Nephron progenitor cell (in vitro differentiated cells): ENCODE results near the gene TBC1D22A.
A peak's percentile ranks its signal among the peaks of the same experiment; 100 is the strongest.

Experiments used
- DNase-seq: peaks from one replicate; pipeline ENCODE4 v3.0.0; 2021
- H3K27ac Mint-ChIP-seq: 2 replicates; pipeline ENCODE4 v1.8.0; 2021; ENCODE audit warnings: mild to moderate bottlenecking, moderate library complexity, mixed read lengths
- H3K27me3 Mint-ChIP-seq: 2 replicates; pipeline ENCODE4 v1.8.0; 2021; ENCODE audit warnings: mild to moderate bottlenecking, low read depth, mixed read lengths; ENCODE audit not compliant: poor library complexity
- H3K36me3 Mint-ChIP-seq: 2 replicates; pipeline ENCODE4 v1.8.0; 2021; ENCODE audit warnings: low read depth, mixed read lengths
- H3K4me1 Mint-ChIP-seq: 2 replicates; pipeline ENCODE4 v1.8.0; 2021; ENCODE audit warnings: mixed read lengths
- H3K4me3 Mint-ChIP-seq: 2 replicates; pipeline ENCODE4 v1.8.0; 2021; ENCODE audit warnings: mild to moderate bottlenecking, moderate library complexity, mixed read lengths
- H3K9me3 Mint-ChIP-seq: 2 replicates; pipeline ENCODE4 v1.8.0; 2021; ENCODE audit warnings: mild to moderate bottlenecking, moderate library complexity, mixed read lengths
- CTCF ChIP-seq: fragments of 200-600 bp; sonication (generic); IDR thresholded peaks from 2 replicates; pipeline ENCODE4 v1.5.0; 2021; ENCODE audit warnings: antibody characterized with exemption

TBC1D22A gene

GRCh38 chr22:47172771-47173534 lies 410.5 kb downstream of the TBC1D22A start:
- Mint-ChIP-seq H3K4me3 (no peak overlapping the region), H3K36me3 (peaks cover 25% of the 10 kb centered on the region), H3K9me3 (peaks cover 13% of the 10 kb centered on the region), H3K4me1 (peaks cover 6% of the 10 kb centered on the region), H3K27me3 (peaks cover 7% of the 10 kb centered on the region), H3K27ac (peak overlapping the region; percentile 48)
- no peak for TF ChIP-seq CTCF
- no peak for DNase-seq

- H3K4me1 Mint-ChIP-seq = peaks cover 6% of the 10 kb centered on the region
- H3K9me3 Mint-ChIP-seq = peaks cover 19% of the 10 kb centered on the region
- no peak for DNase-seq
- H3K36me3 Mint-ChIP-seq = peaks cover 30% of the 10 kb centered on the region
- peak overlapping the region; percentile 48 for H3K27ac Mint-ChIP-seq
- no peak for TF ChIP-seq CTCF
- no peak overlapping the region for H3K4me3 Mint-ChIP-seq
- H3K27me3 Mint-ChIP-seq = peaks cover 7% of the 10 kb centered on the region
Measured at GRCh38 chr22:47173535-47174021, 411.1 kb downstream of the TBC1D22A start.

- Mint-ChIP-seq H3K36me3 (peaks cover 35% of the 10 kb centered on the region), H3K9me3 (peaks cover 24% of the 10 kb centered on the region), H3K4me1 (peaks cover 6% of the 10 kb centered on the region), H3K27ac (no peak overlapping the region), H3K27me3 (peaks cover 7% of the 10 kb centered on the region), H3K4me3 (no peak overlapping the region)
- DNase-seq = no peak
- TF ChIP-seq CTCF = no peak
Measured at GRCh38 chr22:47174096-47174495, 411.6 kb downstream of the TBC1D22A start.

- peaks cover 6% of the 10 kb centered on the region for H3K4me1 Mint-ChIP-seq
- no peak for TF ChIP-seq CTCF
- H3K36me3 Mint-ChIP-seq = peaks cover 36% of the 10 kb centered on the region
- H3K4me3 Mint-ChIP-seq = no peak overlapping the region
- no peak for DNase-seq
- peaks cover 30% of the 10 kb centered on the region for H3K9me3 Mint-ChIP-seq
- H3K27me3 Mint-ChIP-seq = peaks cover 7% of the 10 kb centered on the region
- no peak overlapping the region for H3K27ac Mint-ChIP-seq
Measured at GRCh38 chr22:47174671-47175112, 412.2 kb downstream of the TBC1D22A start.

GRCh38 chr22:47175151-47176025 lies 412.9 kb downstream of the TBC1D22A start:
- Mint-ChIP-seq H3K36me3 (peaks cover 30% of the 10 kb centered on the region), H3K4me1 (peaks cover under 1% of the 10 kb centered on the region), H3K4me3 (no peak overlapping the region), H3K27me3 (peaks cover 7% of the 10 kb centered on the region), H3K27ac (no peak overlapping the region), H3K9me3 (peaks cover 37% of the 10 kb centered on the region)
- DNase-seq = no peak
- no peak for TF ChIP-seq CTCF
